Eye (tissue), 1 donor: ENCODE measurements around the gene DLG1.

Source experiments
- DNase-seq: peaks from one replicate; pipeline ENCODE4 v3.0.0-alpha.2; 2015

Gene DLG1

DNA sequence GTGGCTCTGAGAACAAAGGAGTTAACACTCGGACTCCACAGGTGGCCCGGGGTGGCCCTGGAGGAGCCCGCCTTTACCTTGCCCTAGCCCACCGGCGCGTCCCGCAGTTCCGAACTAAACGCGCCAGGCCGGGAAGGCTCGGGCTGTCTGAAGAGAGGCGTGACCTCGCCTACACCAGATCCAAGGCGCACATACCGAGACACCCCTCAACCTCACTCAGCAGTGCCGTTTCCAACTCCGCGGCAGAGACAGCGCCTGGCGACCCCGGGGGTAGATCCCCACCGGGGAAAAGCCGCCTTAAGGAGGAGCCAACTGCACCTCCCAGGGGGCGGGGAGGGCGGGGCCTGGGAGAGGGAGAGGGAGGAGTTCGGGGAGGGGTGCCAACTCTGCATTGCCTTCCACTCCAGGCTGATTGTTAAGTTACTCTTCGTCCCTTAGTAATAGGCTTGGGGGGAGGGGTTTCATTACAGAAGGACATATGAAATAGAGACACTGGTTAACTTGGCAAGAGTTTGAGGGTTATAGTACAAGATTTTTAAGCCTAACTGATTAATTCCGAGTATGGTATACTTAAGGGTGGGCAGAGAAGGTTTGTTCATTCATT is at the start of gene DLG1:
Gene DLG1 (minus strand): TSS at position 272 of the 604 bp plus-strand sequence. CDS start 1,408 bp downstream, outside the sequence.
- peak; percentile 95 for DNase-seq

GRCh38 chr3:197348014-197348413 is 49.6 kb upstream of the DLG1 start:
- DNase-seq = no peak

- no peak for DNase-seq
Measured at GRCh38 chr3:197345390-197345789, 47.0 kb upstream of the DLG1 start.

GRCh38 chr3:197344582-197345318 is 46.3 kb upstream of the DLG1 start:
- no peak for DNase-seq

DNA sequence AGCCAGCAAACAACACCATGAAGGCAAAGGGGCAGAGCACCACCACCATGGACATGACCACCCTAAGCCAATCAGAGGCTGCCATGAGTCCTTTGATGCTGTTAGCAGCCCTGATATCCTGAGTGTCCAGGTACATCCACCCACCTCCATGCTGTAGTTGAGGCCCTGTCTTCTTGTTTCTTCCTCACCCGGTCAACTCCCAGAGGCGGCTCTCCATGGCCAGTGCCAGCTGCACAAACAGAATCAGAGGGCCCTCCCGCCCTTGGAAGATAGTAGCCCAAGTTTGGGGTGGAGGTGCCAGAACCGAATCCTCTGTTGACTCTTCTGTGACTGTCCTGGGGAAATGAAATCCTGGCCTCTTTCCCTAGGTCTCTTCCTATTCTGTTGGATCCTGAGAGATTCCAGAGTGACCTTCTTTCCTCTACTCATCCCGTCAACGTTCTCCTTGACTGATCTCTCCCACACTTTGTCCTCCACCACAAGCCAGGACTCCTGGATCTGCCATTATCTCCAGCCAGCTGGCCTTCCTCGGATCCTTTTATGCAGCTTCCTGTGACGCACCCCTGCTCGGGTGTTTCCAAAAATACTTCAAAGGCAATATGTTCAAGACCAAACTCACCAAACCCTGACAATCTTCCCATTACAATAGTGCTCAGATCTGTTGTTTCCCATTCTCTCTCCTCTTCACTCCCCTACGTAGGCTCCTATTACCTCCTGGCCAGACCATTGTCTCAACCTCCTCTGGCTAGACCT is 45.4 kb upstream of the DLG1 start:
- DNase-seq = no peak

GRCh38 chr3:197343111-197343510 is 44.7 kb upstream of the DLG1 start:
- no peak for DNase-seq

GRCh38 chr3:197340521-197340871 is 42.1 kb upstream of the DLG1 start:
- no peak for DNase-seq

GRCh38 chr3:197339841-197340520 is 41.6 kb upstream of the DLG1 start:
- peak; percentile 89 for DNase-seq

DNA sequence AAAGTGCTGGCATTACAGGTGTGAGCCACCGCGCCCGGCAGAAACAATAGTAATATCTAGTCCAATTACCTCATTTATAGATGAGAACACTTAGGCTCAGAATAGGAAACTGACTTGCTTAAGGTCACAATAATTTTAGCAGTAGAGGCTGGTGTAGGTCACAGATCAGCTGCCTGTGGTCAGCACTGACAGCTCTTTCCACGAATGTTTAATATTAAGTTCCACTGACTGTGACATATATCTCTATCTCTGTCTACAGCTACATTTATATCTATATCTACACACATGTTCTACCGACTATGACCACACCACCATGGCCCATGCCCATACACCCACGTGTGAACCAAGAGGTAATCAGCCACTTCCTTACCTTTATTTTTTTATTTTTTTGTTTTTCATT is 40.2 kb upstream of the DLG1 start:
- no peak for DNase-seq

GRCh38 chr3:197337656-197338055 is 39.2 kb upstream of the DLG1 start:
- no peak for DNase-seq

DNA sequence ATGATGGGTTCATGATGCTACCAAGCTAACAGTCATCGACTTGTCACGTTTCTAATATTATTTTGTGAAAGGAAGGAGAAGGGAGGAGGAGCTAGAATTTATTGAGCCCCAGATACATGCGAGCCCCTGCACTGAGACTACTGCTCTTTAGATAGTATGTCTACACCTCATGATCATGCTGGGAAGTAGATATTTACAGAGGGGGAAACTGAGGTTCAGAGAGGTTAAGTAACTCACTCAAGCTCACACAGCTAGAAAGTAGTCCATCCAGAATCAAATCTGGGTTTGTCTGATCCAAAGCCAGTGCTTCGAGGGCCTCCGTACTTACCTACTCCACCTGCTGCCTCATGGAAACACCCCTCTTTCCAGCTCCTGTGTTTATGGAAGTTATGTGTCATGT is 38.8 kb upstream of the DLG1 start:
- DNase-seq = no peak

DNA sequence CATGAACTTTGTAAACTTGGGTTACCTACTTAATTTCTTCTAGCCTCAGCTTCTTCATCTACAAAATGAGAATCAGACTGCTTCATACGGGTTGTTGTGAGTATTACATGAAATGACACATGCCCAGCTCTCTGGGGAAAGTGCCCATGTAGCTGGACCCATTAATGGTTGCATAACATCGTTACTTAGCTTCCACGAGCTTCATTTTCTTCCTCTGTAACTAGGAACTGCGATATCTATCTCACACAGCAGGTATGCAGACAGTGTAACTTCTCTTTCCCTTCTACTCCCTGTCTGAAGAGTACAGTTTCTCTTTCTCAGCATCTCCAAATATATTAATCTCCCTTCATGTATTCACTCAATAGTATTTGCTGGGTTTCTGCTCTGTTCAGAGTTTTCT is 37.9 kb upstream of the DLG1 start:
- DNase-seq = peak; percentile 78

GRCh38 chr3:197335428-197336132 is 37.2 kb upstream of the DLG1 start:
- DNase-seq = peak; percentile 65

DNA sequence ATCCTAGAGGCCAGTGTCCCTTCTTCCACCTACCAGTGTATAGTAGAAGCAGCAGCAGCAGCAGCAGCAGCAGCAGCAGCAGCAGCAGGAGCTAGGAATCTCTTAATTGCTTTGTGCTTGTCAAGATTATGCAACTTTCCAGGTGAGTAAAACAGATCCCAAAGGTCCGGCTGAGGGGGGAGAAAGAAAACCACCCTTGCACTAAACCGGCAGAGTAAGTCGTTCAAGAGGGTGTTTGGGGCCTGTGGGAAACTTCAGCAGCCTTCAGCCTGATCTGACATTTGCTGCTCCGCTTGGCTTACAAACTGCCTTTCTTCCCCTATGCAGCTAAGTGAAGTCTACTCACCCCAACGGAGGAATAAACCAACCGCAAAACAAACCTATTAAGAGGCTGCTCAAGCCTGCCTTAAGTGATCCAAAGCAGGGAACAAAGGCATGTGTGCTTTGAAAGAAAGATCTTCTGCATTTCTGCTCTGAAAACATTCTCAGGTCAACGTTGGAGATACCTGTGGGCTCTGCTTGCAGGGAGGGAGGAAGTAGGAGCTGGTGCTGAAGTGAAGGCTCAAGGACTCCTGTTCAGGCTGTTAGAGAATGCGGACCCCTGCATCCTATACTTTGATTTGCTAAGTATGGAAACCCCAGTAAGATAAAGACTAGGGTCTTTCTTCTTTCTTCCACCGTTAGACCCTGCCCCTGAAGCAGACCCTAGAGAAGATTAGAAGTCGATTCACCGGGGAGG is 35.7 kb upstream of the DLG1 start:
- DNase-seq = peak; percentile 80

DNA sequence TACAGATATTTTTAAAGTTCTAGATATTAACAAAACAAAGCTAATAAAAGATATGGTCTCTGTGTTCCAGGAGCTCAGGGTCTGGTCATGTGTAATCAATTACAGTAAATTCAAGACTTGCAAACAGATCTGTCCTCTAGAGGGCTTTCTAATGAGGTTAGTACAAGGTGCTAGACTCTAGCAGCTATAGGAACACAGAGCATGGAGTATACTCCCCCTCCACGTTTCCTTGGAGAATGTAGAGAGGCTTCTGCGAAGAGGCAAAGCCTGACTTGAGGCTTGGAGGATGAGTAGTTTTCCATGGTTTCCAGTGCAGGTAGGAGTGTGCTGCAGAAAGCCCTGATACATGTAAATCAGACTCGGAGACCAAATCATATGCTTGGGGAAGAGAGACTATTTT is 32.7 kb upstream of the DLG1 start:
- DNase-seq = no peak

- DNase-seq = no peak
Measured at GRCh38 chr3:197329382-197329781, 31.0 kb upstream of the DLG1 start.

DNA sequence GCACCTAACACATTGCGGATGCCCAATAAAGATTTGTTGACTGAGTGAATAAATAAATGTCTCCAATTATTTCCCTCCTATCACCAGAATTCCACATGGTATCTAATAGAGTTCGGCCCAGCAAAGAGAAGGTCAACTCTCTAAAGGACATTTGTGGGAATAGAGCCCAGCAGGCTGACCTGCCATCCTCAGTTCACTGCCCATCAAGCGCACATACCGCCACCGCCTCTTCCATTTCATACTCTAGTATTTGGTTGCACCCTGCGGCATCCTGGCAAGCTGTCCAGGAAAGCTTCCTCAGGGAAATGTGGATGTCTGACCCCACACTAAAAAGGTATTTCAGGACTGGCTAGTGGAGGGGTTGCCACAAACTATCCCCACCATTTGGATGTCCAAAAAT is 29.8 kb upstream of the DLG1 start:
- DNase-seq = no peak

- no peak for DNase-seq
Measured at GRCh38 chr3:197327701-197328100, 29.3 kb upstream of the DLG1 start.

DNA sequence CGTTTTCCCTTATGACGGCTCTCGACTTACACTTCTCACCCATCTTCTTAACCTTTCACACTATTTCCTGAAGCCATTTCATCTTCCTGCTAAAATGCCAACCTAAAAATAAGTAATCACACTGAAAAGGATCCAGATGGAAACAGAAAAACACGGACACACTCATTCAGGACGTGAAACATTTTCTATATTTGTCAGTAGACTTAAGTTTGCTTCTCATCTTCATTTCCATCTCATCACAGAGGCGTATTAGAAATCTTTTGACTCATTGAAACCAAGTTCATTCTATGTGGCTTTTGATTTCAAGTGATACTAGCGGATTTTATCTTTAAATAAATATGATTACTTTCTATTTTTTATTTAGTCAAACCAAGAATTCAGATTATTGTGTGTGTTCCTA is 27.4 kb upstream of the DLG1 start:
- DNase-seq = no peak

- DNase-seq = no peak
Measured at GRCh38 chr3:197322149-197322548, 23.7 kb upstream of the DLG1 start.

DNA sequence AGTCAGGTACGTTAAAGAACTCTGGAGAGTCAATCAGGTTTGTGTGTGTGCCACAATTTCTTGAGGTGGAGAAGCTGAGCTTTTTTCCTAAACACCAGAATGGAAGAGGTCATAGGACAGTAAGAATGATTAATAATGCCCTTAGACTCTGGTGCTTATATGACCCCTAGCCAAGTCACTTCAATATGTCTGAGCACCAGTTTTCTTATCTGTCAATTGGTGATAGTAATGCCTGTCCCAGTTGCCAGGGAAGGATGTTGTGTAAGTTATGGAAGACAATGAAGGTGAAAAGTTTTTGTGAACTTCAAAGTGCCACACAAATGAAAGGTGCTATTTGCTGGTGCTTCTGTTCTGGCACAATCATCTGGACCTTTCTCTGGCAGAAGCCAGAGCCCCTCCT is 22.2 kb upstream of the DLG1 start:
- no peak for DNase-seq
